SHP77 treated with DMSO at 0.1 percent for 48 hours (cell line): ENCODE measurements around the gene TRAPPC10.

ENCODE experiments used
- DNase-seq: peaks from one replicate; lab custom pipeline; 2025; lab: John Stamatoyannopoulos, UW

The TRAPPC10 gene

GRCh38 chr21:44011579-44012473 lies at the start of gene TRAPPC10:
Gene TRAPPC10 (plus strand): TSS chr21:44012309. CDS start chr21:44012494, 185 bp downstream.
- peak; percentile 23 for DNase-seq

GRCh38 chr21:43965911-43966585 lies 46.1 kb upstream of the TRAPPC10 start:
- DNase-seq, result no peak

GRCh38 chr21:43966946-43967512 lies 45.1 kb upstream of the TRAPPC10 start:
- no peak for DNase-seq

- no peak for DNase-seq
Measured at GRCh38 chr21:43967981-43968380, 44.1 kb upstream of the TRAPPC10 start.

- DNase-seq, result no peak
Measured at GRCh38 chr21:43968410-43969114, 43.5 kb upstream of the TRAPPC10 start.

- DNase-seq, result no peak
Measured at GRCh38 chr21:43969115-43969444, 43.0 kb upstream of the TRAPPC10 start.

GRCh38 chr21:43970551-43970950 lies 41.6 kb upstream of the TRAPPC10 start:
- no peak for DNase-seq

GRCh38 chr21:43971201-43971991 lies 40.7 kb upstream of the TRAPPC10 start:
- no peak for DNase-seq

- no peak for DNase-seq
Measured at GRCh38 chr21:43971992-43972255, 40.2 kb upstream of the TRAPPC10 start.

- DNase-seq, result no peak
Measured at GRCh38 chr21:43972850-43973633, 39.1 kb upstream of the TRAPPC10 start.

GRCh38 chr21:43973634-43973955 lies 38.5 kb upstream of the TRAPPC10 start:
- no peak for DNase-seq

- no peak for DNase-seq
Measured at GRCh38 chr21:43974791-43975468, 37.2 kb upstream of the TRAPPC10 start.

GRCh38 chr21:43975469-43976098 lies 36.5 kb upstream of the TRAPPC10 start:
- peak; percentile 13 for DNase-seq

- DNase-seq, result no peak
Measured at GRCh38 chr21:43976661-43977060, 35.4 kb upstream of the TRAPPC10 start.

GRCh38 chr21:43978060-43978459 lies 34.0 kb upstream of the TRAPPC10 start:
- no peak for DNase-seq

- no peak for DNase-seq
Measured at GRCh38 chr21:43979654-43980053, 32.5 kb upstream of the TRAPPC10 start.

GRCh38 chr21:43981151-43981870 lies 30.8 kb upstream of the TRAPPC10 start:
- DNase-seq, result no peak

GRCh38 chr21:43981871-43982210 lies 30.3 kb upstream of the TRAPPC10 start:
- DNase-seq, result no peak

GRCh38 chr21:43982489-43983078 lies 29.5 kb upstream of the TRAPPC10 start:
- DNase-seq, result no peak
